ENCODE results near the gene DPPA2.
"Not testable (repeated sequence)": the region's sequence is repeated elsewhere in the genome, so short reads cannot be mapped to it uniquely, and the experiment has no call there.

DPPA2 gene

GRCh38 chr3:109316162-109316730, at the start of gene DPPA2:
TSS of gene DPPA2 (minus strand) at chr3:109316517. CDS start at chr3:109314542, 1,975 bp downstream.
- DNase-seq: no peak

- DNase-seq: no peak
Measured at GRCh38 chr3:109364088-109364487, 47.8 kb upstream of the DPPA2 start.

GRCh38 chr3:109363634-109364033, 47.3 kb upstream of the DPPA2 start:
- no peak for DNase-seq

- no peak for DNase-seq
Measured at GRCh38 chr3:109362823-109363222, 46.5 kb upstream of the DPPA2 start.

GRCh38 chr3:109358809-109359208, 42.5 kb upstream of the DPPA2 start:
- DNase-seq: not testable (repeated sequence)

GRCh38 chr3:109356442-109357155, 40.3 kb upstream of the DPPA2 start:
- no peak for DNase-seq

- DNase-seq: no peak
Measured at GRCh38 chr3:109355625-109356441, 39.5 kb upstream of the DPPA2 start.

- DNase-seq: no peak
Measured at GRCh38 chr3:109353057-109353456, 36.7 kb upstream of the DPPA2 start.

GRCh38 chr3:109351231-109351630, 34.9 kb upstream of the DPPA2 start:
- no peak for DNase-seq

GRCh38 chr3:109346770-109347295, 30.5 kb upstream of the DPPA2 start:
- no peak for DNase-seq

GRCh38 chr3:109346099-109346498, 29.8 kb upstream of the DPPA2 start:
- DNase-seq: no peak

- no peak for DNase-seq
Measured at GRCh38 chr3:109339714-109340648, 23.7 kb upstream of the DPPA2 start.

GRCh38 chr3:109339197-109339596, 22.9 kb upstream of the DPPA2 start:
- DNase-seq: no peak

- DNase-seq: no peak
Measured at GRCh38 chr3:109338322-109338721, 22.0 kb upstream of the DPPA2 start.

GRCh38 chr3:109337393-109337792, 21.1 kb upstream of the DPPA2 start, which contains the start of gene DPPA4:
TSS of gene DPPA4 (minus strand) at chr3:109337546. CDS start at chr3:109337517, 29 bp downstream.
- no peak for DNase-seq

GRCh38 chr3:109336291-109336861, 20.1 kb upstream of the DPPA2 start:
- DNase-seq: no peak

- no peak for DNase-seq
Measured at GRCh38 chr3:109334572-109334971, 18.3 kb upstream of the DPPA2 start.

GRCh38 chr3:109331692-109332091, 15.4 kb upstream of the DPPA2 start:
- no peak for DNase-seq

GRCh38 chr3:109330405-109330804, 14.1 kb upstream of the DPPA2 start:
- no peak for DNase-seq

- DNase-seq: no peak
Measured at GRCh38 chr3:109328202-109328601, 11.9 kb upstream of the DPPA2 start.

GRCh38 chr3:109325657-109326056, 9.3 kb upstream of the DPPA2 start:
- DNase-seq: no peak

- no peak for DNase-seq
Measured at GRCh38 chr3:109325109-109325508, 8.8 kb upstream of the DPPA2 start.

Data from CD4-positive, alpha-beta T cell treated with Interleukin-6 for 4 hours (primary cell).